SU-DHL-6 (cell line): ENCODE results near the gene CDH1.

Experiments used
- EZH2phosphoT487 ChIP-seq: fragments of 200-600 bp; sonication (generic), shearing (Covaris generic); conservative IDR thresholded peaks from 2 replicates; pipeline ENCODE4 v1.6.1; 2018; ENCODE audit warnings: mild to moderate bottlenecking, antibody characterized with exemption, low read length, moderate library complexity, mixed read lengths
- TF ChIP-seq, protein P1 (sequence below): fragments of 200-600 bp; sonication (generic); IDR thresholded peaks from one replicate; pipeline ENCODE4 v1.5.1; 2017; ENCODE audit warnings: antibody characterized with exemption, mild to moderate bottlenecking, low read length, moderate library complexity; ENCODE audit not compliant: insufficient read depth, poor library complexity, severe bottlenecking

DNA sequence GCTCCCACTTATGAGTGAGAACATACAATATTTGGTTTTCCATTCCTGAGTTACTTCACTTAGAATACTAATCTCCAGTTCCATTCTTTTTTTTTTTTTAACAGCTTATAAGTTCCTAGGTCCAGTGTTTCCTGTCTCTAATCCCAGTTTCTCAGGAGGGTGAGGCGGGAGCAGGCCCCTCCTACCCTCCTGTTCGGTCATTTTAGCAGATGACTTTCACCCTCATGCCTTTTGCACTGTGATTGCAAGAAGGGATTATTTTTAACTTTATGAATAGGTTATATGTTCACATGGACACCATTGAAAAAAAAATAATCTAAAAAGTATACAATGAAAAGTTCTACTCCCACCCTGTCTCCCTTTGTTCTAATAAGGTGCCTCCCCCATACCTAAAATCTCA, 47.6 kb downstream of the CDH1 start:
- no peak for TF ChIP-seq EZH2phosphoT487
- TF ChIP-seq, protein P1, sequence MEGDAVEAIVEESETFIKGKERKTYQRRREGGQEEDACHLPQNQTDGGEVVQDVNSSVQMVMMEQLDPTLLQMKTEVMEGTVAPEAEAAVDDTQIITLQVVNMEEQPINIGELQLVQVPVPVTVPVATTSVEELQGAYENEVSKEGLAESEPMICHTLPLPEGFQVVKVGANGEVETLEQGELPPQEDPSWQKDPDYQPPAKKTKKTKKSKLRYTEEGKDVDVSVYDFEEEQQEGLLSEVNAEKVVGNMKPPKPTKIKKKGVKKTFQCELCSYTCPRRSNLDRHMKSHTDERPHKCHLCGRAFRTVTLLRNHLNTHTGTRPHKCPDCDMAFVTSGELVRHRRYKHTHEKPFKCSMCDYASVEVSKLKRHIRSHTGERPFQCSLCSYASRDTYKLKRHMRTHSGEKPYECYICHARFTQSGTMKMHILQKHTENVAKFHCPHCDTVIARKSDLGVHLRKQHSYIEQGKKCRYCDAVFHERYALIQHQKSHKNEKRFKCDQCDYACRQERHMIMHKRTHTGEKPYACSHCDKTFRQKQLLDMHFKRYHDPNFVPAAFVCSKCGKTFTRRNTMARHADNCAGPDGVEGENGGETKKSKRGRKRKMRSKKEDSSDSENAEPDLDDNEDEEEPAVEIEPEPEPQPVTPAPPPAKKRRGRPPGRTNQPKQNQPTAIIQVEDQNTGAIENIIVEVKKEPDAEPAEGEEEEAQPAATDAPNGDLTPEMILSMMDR: no peak
